IPS-NIHi11 (cell line): ENCODE results near the gene ZNF691.
"Not testable (repeated sequence)": the region's sequence is repeated elsewhere in the genome, so short reads cannot be mapped to it uniquely, and the experiment has no call there.

ENCODE experiments used
- DNase-seq: peaks from one replicate; pipeline ENCODE4 v3.0.0; 2012; ENCODE audit warnings: mixed read lengths, low spot score

ZNF691 gene

GRCh38 chr1:42860339-42861013 is 14.1 kb downstream of the ZNF691 start:
- DNase-seq, result no peak

- DNase-seq, result no peak
Observed at GRCh38 chr1:42861014-42861399, 14.6 kb downstream of the ZNF691 start.

GRCh38 chr1:42866549-42866948 is 20.1 kb downstream of the ZNF691 start:
- no peak for DNase-seq

GRCh38 chr1:42868466-42868865 is 22.1 kb downstream of the ZNF691 start:
- DNase-seq, result not testable (repeated sequence)

- DNase-seq, result not testable (repeated sequence)
Observed at GRCh38 chr1:42869254-42869653, 22.8 kb downstream of the ZNF691 start.

- not testable (repeated sequence) for DNase-seq
Observed at GRCh38 chr1:42869751-42870150, 23.3 kb downstream of the ZNF691 start.

GRCh38 chr1:42873108-42873507 is 26.7 kb downstream of the ZNF691 start:
- DNase-seq, result not testable (repeated sequence)

- no peak for DNase-seq
Observed at GRCh38 chr1:42873670-42874069, 27.3 kb downstream of the ZNF691 start.

- DNase-seq, result no peak
Observed at GRCh38 chr1:42876009-42876408, 29.6 kb downstream of the ZNF691 start.

- no peak for DNase-seq
Observed at GRCh38 chr1:42877380-42877779, 31.0 kb downstream of the ZNF691 start.

GRCh38 chr1:42880384-42880783 is 34.0 kb downstream of the ZNF691 start:
- no peak for DNase-seq

- no peak for DNase-seq
Observed at GRCh38 chr1:42886046-42886739, 39.8 kb downstream of the ZNF691 start.

- no peak for DNase-seq
Observed at GRCh38 chr1:42886800-42887199, 40.4 kb downstream of the ZNF691 start.

GRCh38 chr1:42887366-42887765 is 41.0 kb downstream of the ZNF691 start:
- no peak for DNase-seq

- no peak for DNase-seq
Observed at GRCh38 chr1:42888013-42888633, 41.7 kb downstream of the ZNF691 start.

- DNase-seq, result no peak
Observed at GRCh38 chr1:42889264-42889663, 42.9 kb downstream of the ZNF691 start.

GRCh38 chr1:42891465-42892138 is 45.2 kb downstream of the ZNF691 start:
- DNase-seq, result no peak

- DNase-seq, result not testable (repeated sequence)
Observed at GRCh38 chr1:42899960-42900359, 53.5 kb downstream of the ZNF691 start.
